GM12878 (cell line): ENCODE data around the gene CCDC12.
A peak's percentile ranks its signal among the peaks of the same experiment; 100 is the strongest.

Experiments
- CREB1 ChIP-seq: IDR thresholded peaks from 2 replicates; pipeline ENCODE4 v1.6.1; 2012; ENCODE audit warnings: low read depth, mild to moderate bottlenecking, inconsistent platforms
- CTCF ChIP-seq, 3 experiments: IDR thresholded peaks in 2 of 3; conservative IDR thresholded peaks in 1 of 3; 2 replicates each; pipeline ENCODE4 v1.5.1; 2011; ENCODE audit warnings: low read depth in 3 of 3, low read length in 3 of 3, mild to moderate bottlenecking in 3 of 3, control low read depth in 2 of 3, moderate library complexity in 2 of 3, inconsistent platforms in 1 of 3, mixed read lengths in 1 of 3; ENCODE audit not compliant: control insufficient read depth in 2 of 3, insufficient read depth in 1 of 3; ENCODE audit errors: extremely low read depth in 1 of 3
- EGR1 ChIP-seq, 2 experiments: IDR thresholded peaks; 1 replicate in 1 of 2; 2 replicates in 1 of 2; pipeline ENCODE4 v1.6.1; 2011 to 2012; ENCODE audit warnings: low read depth in 2 of 2, low read length in 2 of 2, borderline replicate concordance in 1 of 2, mild to moderate bottlenecking in 1 of 2, moderate library complexity in 1 of 2
- KAT2A ChIP-seq: conservative IDR thresholded peaks from 2 replicates; pipeline ENCODE4 v1.6.1; 2011; ENCODE audit warnings: low read depth, low read length; ENCODE audit not compliant: control insufficient read depth
- NBN ChIP-seq: fragments of 450-650 bp; IDR thresholded peaks from 2 replicates; pipeline ENCODE4 v1.6.1; 2016
- NR2C2 ChIP-seq: IDR thresholded peaks from 2 replicates; pipeline ENCODE4 v1.6.1; 2011; ENCODE audit warnings: borderline replicate concordance, low read depth; ENCODE audit not compliant: control insufficient read depth, insufficient read length
- POLR2A ChIP-seq: IDR thresholded peaks from 2 replicates; pipeline ENCODE4 v1.6.1; 2011; ENCODE audit warnings: low read depth, mild to moderate bottlenecking, low read length
- POLR2AphosphoS5 ChIP-seq: IDR thresholded peaks from 2 replicates; pipeline ENCODE4 v1.6.1; 2011; ENCODE audit warnings: mild to moderate bottlenecking, low read length, inconsistent platforms
- TCF12 ChIP-seq: IDR thresholded peaks from 2 replicates; pipeline ENCODE4 v1.6.1; 2011; ENCODE audit warnings: low read depth, mild to moderate bottlenecking, low read length

GRCh38 chr3:46923559-46924350, 52.8 kb downstream of the CCDC12 start:
- TF ChIP-seq EGR1 (IDR thresholded peaks at IDR 0.05; ENCODE audit: borderline replicate concordance in 1 of 2, low read depth in 2 of 2, low read length in 2 of 2) = no peak
- TF ChIP-seq POLR2AphosphoS5 = no peak
- TF ChIP-seq TCF12 = no peak
- no peak for TF ChIP-seq POLR2A
- TF ChIP-seq CTCF (IDR thresholded peaks at IDR 0.05 in 2 of 3, conservative IDR thresholded peaks at IDR 0.05 in 1 of 3; ENCODE audit: control insufficient read depth in 2 of 3, extremely low read depth in 1 of 3, insufficient read depth in 1 of 3, low read depth in 3 of 3, low read length in 3 of 3) = peak; percentile 35 to 37 (median 37); a peak in 5 of 6 replicates
- TF ChIP-seq KAT2A = no peak
- no peak for TF ChIP-seq NBN
- no peak for TF ChIP-seq NR2C2
- no peak for TF ChIP-seq CREB1
